GM18508 (cell line): ENCODE data around the gene SLC5A5.
"Not testable (repeated sequence)": the region's sequence is repeated elsewhere in the genome, so short reads cannot be mapped to it uniquely, and the experiment has no call there.

Experiments used
- ATAC-seq: cut with Tn5 transposase; IDR thresholded peaks from one replicate; pipeline ENCODE4 v1.9.1; 2021; ENCODE audit warnings: moderate number of reproducible peaks; ENCODE audit not compliant: insufficient read depth, unreplicated experiment

The SLC5A5 gene

DNA sequence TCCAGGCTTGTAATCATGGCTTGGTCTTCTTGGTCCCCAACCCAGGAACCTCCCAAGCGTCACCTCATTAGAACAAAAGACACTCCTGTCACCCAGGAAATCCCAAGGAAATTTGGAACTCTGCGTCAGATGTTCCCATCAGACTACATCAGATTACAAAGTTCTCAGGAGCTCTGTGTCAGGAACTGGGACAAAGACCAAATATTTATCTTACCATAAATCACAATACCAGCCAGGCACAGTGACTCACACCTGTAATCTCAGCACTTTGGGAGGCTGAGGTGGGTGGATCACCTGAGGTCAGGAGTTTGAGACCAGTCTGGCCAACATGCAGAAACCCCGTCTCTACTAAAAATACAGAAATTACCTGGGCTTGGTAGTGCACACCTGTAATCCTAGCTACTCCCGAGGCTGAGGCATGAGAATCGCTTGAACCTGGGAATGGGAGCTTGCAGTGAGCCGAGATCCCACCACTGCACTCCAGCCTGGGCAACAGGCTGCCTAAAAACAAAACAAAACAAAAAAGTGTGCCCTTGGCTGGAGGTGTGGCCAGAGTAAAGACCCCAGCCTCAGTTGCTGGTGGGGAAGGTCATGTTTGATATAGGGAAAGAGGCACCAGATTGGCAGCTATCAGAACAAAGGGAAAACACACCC is 44.3 kb downstream of the SLC5A5 start:
- no peak for ATAC-seq

DNA sequence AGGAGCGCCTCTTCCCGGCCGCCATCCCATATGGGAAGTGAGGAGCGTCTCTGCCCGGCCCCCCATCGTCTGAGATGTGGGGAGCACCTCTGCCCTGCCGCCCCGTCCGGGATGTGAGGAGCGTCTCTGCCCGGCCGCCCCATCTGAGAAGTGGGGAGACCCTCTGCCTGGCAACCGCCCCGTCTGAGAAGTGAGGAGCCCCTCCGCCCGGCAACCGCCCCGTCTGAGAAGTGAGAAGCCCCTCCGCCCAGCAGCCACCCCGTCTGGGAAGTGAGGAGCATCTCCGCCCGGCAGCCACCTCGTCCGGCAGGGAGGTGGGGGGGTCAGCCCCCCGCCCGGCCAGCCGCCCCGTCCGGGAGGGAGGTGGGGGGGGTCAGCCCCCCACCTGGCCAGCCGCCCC is 46.4 kb downstream of the SLC5A5 start:
- ATAC-seq = not testable (repeated sequence)

DNA sequence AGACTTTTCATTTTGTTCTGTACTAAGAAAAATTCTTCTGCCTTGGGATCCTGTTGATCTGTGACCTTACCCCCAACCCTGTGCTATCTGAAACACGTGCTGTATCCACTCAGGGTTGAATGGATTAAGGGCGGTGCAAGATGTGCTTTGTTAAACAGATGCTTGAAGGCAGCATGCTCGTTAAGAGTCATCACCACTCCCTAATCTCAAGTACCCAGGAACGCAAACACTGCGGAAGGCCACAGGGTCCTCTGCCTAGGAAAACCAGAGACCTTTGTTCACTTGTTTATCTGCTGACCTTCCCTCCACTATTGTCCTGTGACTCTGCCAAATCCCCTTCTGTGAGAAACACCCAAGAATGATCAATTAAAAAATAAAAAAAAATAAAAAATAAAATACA is 47.4 kb downstream of the SLC5A5 start:
- not testable (repeated sequence) for ATAC-seq

DNA sequence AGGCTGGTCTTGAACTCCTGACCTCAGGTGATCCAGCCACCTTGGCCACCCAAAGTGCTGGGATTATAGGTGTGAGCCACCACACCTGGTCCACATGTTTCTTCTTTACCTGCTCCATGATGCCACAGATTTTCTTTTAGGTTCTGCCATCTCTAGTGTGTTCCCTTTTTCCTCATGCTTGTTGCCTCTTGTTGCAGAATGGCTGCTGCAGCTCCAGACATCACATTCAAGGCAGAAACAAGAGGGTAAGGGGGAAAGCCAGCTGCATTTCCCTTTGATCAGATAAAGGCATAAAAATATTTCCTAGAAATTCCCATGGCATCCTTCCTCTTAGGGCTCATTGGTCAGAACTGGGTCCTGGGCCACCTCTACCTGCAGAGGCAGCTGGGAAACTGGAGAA is 48.8 kb downstream of the SLC5A5 start:
- ATAC-seq = no peak

DNA sequence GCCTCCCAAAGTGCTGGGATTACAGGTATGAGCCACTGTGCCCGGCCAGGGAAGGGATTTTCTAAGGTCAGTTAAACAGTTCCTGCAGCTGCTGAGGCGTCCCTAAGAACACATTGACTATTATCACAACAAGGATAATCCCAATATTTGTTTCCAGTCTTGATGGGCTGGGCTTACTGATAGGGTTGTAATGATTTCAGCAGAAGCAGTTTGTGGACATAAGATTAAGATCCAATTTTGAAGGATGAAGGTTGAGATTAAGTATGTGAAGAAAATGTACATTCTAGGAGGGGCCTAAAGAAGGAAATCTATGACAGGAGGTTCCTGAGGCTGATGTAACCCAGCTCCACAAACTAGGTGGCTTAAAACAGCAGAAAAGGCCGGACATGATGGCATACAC is 50.4 kb downstream of the SLC5A5 start:
- no peak for ATAC-seq

DNA sequence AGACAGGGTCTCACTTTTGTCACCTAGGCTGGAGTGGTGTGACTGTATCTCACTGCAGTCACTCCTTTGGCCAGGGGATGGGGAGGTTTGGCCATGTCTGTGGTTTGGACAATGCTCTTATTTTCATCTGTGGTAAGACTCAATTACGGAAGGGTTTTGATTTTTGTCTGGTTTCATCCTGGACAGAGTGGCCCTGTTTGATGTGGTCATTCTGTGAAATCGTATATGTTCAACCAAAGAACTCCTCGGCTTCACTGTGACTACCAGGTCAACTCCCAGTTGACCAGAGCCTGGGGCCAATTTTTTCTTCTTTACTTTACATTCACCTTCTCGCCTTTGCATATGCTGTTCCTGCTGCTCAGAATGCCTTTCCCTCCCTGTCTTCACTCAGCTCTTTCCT is 54.3 kb downstream of the SLC5A5 start:
- no peak for ATAC-seq

DNA sequence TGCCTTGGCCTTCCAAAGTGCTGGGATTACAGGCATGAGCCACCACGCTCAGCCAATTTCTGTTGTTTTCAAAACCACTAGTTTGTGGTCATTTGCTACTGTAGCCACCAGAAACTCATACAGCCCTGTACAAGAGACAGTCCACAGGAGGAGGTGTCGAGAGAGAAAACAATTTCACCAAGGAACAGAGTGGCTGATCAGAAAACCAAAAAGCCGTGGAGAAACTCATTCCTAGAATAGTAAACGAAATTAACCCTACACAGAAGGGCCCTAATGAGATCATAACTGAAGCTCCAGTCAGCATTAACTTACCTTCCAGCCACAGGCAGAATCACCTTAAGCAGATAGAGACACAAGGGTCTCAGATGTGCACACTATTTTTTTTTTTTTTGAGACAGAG is 57.3 kb downstream of the SLC5A5 start:
- ATAC-seq = no peak

DNA sequence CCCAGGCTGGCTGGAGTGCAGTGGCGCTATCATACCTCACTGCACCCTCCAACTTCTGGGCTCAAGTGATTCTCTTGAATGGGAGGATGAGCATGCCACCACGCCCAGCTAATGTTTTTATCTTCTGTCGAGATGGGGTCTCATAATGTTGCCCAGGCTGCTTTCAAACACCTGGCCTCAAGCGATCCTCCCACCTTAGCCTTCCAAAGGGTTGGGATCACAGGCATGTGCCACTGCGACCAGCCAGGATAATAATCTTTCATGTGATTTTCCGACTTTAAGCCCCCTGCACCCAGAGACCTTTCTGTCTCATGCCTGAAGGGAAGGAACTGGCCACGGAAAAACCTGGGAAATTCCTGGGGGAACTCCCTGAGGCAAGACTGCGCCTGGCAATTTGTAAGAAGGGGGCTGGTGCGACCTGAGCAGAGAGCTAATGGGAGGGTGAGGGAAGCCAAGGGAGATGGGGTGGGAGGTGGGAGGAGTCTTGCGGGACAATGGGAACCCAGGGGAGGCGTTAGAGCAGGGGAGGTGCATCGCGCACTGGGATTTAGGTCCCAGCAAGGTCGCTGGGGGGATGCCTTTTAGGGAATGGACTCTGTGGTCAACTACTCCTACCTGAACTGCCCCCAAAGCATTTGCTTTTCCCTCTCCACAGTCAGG is 59.9 kb downstream of the SLC5A5 start:
- ATAC-seq = no peak

DNA sequence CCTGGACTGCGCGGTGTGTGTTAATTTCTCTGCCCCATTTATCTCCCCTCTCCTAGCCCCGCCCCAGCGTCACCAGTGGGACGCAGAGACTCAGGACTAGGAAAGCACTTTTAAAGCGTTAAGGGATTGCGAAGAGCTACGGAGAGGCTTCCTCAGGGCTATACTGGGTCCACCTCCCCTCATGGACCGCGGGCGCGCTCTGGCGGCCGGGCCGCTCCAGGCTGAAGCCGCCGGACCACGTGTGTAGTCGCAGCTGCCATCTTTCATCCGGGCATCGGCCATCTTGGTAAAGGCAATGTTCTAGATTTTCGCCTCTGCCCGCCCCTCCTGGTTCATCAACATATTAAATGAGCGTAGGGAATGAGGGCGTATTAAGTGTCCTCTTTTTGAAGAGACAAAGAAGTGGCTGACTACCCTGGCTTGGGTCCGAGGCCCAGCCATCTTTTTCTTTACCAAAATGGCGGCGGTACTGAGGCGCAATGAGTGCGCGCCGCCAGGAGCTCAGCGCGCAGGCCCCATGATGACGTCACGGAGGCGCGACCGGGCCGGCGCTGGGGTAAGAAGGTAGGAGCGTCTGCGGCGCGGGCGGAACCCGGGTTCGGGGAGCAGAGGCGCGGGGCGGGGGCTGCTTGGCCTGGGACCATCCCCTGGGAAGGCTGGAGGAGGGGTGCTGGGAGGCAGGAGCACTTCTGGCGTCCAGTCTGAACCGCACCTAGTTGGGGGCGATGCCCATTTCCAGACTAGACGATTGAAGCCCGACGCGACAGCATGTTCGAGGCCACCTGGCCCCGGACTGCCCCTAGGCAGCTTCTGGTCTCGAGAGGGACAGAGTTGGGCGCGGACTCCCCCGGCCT is 61.0 kb downstream of the SLC5A5 start, which contains the start of gene CCDC124:
TSS of gene CCDC124 (plus strand) at position 531 of the 854 bp plus-strand sequence. CDS start 3,406 bp downstream, outside the sequence.
- no peak for ATAC-seq

DNA sequence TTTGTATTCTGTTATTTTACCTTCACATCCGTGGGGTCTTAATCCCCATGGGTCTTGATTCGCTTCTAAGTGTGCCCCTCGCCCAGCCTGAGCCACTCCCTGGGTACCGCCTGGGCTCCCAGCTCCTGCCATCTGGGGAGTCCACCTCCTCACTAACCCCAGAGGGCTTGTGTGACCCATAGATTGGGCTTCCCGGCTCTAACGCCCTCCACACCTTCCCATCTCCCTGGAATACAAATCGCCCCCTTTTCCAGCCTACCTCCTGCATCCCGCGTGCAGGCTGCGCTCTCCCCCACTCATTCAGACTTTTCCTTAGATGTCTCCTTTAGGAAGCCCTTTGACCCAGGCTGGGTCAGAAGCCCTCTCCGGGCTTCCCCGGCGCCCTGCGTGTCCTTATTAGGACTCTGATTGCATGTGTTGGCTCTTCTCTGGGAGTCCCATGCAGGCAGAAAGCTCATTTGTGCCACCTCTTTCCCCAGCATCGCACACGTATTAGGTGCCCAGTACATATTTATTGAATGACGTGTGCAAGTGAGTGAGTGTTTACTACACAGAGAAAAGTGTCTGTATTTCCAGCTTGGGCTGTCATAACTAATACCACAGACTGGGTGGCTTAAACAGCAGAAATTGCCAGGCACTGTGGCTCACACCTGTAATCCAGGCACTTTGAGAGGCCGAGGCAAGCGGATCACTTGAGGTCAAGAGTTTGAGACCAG is 61.8 kb downstream of the SLC5A5 start:
- no peak for ATAC-seq

DNA sequence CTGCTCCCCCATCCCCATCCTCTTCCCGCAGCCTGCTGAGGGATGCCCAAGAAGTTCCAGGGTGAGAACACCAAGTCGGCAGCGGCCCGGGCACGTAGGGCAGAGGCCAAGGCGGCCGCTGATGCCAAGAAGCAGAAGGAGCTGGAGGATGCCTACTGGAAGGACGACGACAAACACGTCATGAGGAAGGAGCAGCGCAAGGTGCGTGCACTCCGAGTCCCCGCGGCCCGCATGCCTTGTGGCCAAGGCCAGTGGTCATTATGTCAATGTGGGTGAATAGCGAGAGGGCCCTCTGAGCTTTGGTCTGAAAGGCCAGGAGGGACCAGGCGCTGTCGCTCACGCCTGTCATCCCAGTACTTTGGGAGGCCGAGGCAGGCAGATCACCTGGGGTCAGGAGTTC is 64.6 kb downstream of the SLC5A5 start:
- ATAC-seq = no peak

DNA sequence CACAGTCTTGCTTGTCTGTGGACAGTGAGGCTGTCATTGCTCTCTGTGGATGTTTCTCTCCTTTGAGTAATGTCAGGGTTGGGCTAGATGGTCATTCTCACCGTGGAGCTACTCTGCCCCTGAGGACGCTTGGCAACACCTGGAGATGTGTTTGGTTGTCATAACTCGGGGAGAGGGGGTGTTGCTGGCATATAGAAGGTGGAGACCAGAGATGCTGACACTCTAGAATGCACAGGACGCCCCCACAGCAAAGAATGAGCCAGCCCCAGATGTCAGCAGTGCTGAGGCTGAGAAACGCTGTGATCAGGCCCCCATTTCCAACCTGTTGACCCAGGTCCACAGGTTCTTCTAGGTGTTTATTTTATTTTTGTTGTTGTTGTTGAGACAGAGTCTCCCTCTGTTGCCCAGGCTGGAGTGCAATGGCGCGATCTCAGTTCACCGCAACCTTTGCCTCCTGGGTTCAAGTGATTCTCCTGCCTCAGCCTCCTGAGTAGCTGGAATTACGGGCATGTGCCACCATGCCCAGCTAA is 65.7 kb downstream of the SLC5A5 start:
- ATAC-seq = no peak

DNA sequence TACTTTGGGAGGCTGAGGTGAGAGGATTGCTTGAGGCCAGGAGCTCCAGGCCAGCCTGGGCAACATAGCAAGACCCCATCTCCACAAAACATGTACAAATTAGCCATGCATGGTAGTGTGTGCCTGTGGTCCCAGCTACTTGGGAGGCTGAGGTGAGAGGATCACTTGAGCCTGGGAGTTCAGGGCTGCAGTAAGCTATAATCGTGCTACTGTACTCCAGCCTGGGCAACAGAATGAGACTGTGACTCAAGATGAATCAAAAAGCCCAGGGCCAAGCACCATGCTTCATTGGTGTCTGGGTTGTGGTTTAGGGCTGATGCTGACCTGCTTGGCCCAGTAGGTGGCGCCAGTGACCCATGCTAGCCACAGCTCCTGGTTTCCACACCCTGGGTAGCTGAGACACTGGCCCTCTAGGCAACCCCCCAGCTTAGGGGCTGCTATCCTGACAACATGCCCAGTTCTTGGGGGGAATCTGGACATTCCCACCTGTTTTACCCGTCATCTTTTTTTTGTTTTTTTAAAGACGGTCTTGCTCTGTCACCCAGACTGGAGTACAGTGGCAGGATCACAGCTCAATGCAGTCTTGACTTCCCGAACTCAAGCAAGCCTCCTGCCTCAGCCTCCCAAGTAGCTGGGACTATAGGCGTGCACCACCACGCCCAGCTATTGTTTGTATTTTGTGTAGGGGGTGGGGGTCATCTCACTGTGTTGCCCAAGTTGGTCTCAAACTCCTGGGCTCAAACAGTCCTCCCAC is 66.5 kb downstream of the SLC5A5 start:
- ATAC-seq = no peak

DNA sequence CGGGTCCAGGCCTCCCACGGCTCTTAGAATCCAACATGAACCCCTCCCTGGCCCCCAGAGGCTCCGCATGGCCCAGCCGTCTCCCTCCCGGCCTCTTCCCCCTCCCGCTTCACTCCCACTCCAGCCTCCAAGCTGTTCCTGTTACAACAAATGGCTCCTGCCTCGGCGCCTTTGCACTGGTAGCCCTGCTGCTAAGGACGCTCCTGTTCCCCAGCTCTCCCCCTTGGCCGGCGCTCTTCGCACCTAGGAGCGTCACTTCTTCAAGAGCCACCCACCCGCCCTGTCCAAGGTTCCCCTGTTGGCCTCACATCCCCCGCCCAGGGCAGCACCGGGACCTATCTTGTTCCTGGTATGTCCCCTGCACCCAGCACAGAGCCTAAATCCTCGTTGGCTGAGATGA is 70.4 kb downstream of the SLC5A5 start:
- ATAC-seq = no peak

DNA sequence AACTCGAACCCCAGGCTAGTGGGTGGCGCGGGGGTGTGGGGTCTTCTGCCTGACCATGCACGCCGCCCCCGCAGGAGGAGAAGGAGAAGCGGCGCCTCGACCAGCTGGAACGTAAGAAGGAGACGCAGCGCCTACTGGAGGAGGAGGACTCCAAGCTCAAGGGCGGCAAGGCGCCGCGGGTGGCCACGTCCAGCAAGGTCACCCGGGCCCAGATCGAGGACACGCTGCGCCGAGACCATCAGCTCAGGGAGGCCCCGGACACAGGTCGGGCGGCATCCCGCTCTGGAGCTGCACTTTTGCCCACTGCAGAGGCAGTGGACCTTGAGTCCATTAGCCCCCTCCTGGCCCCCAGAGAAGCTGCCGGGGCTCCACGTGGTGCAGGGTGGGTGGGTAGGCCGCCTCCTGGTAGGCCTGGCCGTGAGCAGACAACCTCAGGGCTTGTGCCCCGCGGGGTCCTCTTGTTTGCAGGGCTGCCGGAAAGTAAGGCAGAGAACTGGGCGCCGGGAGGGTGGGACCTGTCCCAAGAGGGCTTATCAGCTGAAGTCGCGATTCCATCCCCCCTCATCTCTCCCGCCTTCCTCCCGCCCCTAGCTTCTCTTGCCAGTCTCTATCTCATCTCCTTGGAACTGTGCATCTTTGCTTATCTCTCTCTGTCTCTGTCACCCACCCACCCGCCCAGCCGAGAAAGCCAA is 71.0 kb downstream of the SLC5A5 start:
- no peak for ATAC-seq

DNA sequence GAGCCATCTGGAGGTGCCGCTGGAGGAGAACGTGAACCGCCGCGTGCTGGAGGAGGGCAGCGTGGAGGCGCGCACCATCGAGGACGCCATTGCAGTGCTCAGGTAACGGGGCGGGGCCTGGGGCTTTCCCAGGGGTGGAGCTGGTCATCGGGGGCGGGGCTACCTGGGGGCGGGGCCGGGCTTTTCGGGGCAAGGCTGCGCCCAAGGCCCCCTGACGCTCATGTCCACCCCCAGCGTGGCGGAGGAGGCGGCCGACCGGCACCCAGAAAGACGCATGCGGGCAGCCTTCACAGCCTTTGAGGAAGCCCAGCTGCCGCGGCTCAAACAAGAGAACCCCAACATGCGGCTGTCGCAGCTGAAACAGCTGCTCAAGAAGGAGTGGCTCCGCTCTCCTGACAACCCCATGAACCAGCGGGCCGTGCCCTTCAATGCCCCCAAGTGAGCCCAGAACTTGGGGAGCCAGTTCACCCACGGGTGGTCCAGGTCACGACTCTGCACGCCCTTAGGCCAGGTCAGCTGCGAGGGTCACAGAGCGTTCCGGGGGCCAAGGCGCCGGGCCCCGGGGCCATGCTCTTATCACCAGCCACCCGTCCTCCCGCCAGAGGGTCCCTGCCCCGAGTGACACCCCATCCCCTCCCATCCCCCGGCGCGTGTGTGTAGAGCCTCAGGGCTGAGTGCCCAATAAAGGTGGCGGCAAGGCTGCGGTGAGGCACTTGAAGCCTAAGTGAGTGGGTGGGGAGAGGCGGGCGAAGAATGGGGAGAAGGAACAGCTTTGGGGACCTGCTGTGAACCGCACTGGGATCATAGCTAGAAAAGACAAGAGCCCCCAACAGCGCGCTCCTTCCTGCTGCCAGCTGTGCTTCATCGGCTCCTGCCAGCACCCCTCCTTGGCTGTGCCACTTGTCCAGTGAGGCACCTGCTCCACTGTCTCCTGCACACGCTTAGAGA is 71.8 kb downstream of the SLC5A5 start:
- no peak for ATAC-seq

DNA sequence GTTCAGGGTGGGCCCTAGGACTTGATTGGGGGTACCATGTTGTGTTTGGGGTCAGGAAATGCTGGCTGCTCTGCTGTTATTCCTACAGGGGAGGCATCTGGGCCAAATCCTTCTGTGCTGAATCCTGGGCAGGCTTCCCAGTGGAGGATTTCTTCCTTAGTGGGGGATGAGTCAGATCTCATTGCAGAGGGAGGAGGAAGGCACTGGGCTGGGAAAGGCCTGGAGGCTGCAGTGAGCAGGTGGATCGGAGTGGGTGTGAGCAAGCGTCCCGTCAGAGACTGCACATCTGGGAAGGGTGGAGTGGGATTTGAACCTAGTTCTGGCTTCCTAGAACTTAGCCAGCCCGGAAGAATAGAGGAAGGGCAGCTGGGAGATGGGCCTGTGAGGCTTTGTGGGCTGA is 72.6 kb downstream of the SLC5A5 start:
- no peak for ATAC-seq
